KOPT-K1 (cell line): ENCODE results near the gene PTRHD1.
"Not testable (repeated sequence)": the region's sequence is repeated elsewhere in the genome, so short reads cannot be mapped to it uniquely, and the experiment has no call there.

Experiments
- H3K27ac ChIP-seq: fragments of 200-600 bp; sonication (generic); 2 replicates; pipeline ENCODE4 v1.5.1; 2016; ENCODE audit warnings: antibody characterized with exemption, mild to moderate bottlenecking, low read depth, low read length; ENCODE audit not compliant: poor library complexity, severe bottlenecking
- H3K36me3 ChIP-seq: fragments of 200-600 bp; sonication (generic); 2 replicates; pipeline ENCODE4 v1.5.1; 2017; ENCODE audit warnings: antibody characterized with exemption, mild to moderate bottlenecking, low read length, moderate library complexity; ENCODE audit not compliant: insufficient read depth
- H3K9me3 ChIP-seq: fragments of 200-600 bp; sonication (generic); 2 replicates; pipeline ENCODE4 v1.5.1; 2017; ENCODE audit warnings: antibody characterized with exemption, low read length, mild to moderate bottlenecking; ENCODE audit not compliant: insufficient read depth, poor library complexity, severe bottlenecking

Gene PTRHD1

DNA sequence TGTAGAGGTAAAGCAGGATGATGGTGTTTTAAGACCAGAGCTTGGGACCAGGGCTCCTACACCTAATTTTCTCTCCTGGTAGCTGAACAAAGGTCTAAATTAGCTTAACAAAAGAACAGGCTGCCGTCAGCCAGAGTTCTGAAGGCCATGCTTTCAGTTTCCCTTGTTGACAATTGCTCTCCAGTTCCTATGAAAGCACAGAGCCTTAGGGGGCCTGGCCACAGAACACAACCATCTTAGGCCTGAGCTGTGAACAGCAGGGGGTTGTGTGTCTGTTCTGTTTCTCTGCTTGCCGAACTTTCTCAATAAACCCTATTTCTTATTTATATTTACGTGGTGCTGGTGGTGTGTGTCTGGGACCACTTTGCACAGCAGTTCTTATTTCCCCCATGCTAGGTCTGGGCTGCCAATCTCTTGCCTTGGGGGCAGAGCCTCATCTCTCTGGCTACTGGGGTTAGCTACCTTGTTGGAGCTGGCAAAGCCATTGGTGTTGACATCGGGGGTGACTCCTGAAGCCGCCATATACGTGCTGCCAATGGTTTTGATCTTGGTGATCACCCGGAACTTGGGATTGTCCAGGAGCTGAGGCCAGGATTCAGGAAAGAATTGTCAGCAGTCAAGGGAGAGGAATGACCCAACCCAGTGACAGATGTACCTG, 29.0 kb upstream of the PTRHD1 start:
- H3K27ac ChIP-seq = no peak overlapping the region
- peaks cover 99% of the 10 kb centered on the region for H3K36me3 ChIP-seq
- no peaks in the 10 kb centered on the region for H3K9me3 ChIP-seq

- H3K27ac ChIP-seq = no peak overlapping the region
- H3K9me3 ChIP-seq = no peaks in the 10 kb centered on the region
- H3K36me3 ChIP-seq = peaks cover 99% of the 10 kb centered on the region
Observed at GRCh38 chr2:24821433-24821891, 28.3 kb upstream of the PTRHD1 start.

DNA sequence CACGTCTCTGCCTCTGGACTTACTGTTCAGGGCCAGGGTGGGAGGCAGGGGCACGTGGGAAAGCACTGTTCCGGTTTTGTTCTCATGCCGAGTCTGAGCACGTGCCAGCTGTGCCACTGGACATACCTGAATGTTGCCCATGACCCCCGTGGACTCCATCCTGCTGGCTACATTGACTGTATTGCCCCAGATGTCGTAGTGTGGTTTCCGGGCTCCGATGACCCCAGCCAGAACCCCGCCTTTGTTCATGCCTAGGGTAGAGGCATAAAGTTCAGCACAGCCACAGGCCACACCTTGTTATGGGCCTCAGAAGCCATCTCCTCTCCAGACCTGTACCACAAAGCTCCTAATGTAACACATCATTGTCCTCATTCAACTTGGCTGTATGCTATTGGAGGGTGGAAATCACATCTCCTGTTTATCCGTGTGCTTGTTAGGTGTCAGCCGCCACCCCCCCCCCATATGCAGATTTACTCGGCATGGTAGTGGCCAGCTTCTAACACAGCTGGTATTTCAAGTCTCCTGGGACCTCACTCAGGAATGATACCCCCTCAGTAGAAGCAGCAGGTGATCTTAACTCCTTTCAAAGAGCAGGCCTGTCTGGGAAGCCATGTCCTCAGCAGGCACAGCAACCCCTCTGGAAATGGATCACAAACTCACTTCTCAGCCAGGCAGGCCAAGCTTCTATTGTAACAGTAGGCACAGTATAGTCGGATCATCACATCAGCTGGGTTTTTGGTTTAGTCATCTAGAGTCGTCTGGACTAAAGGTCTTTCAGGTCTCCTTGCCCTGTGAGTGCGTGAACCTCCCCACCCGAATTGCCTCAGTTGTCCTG, 27.6 kb upstream of the PTRHD1 start:
- Histone ChIP-seq H3K36me3 (peaks cover 99% of the 10 kb centered on the region), H3K27ac (no peak overlapping the region), H3K9me3 (no peaks in the 10 kb centered on the region)

DNA sequence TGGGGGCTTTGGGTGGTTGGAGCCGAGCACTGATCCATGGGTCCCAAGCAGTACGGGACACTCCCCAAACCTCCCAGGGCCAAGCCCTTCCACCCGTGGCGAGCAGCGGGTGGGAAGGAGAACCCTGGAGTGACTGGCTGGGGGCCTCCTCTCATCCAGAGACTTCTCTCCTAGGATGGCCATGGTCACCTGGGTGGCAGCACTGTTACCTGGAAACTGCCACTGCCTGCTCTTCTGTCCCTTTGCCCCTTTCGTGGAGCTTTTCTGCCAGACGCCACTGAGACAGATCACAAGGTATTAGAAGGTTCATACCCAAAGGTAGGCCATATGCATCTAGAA, 27.0 kb upstream of the PTRHD1 start:
- Histone ChIP-seq H3K9me3 (no peaks in the 10 kb centered on the region), H3K27ac (no peak overlapping the region), H3K36me3 (peaks cover 99% of the 10 kb centered on the region)

GRCh38 chr2:24819442-24820174, 26.4 kb upstream of the PTRHD1 start:
- Histone ChIP-seq H3K9me3 (no peaks in the 10 kb centered on the region), H3K36me3 (peaks cover 99% of the 10 kb centered on the region), H3K27ac (no peak overlapping the region)

- H3K9me3 ChIP-seq = no peaks in the 10 kb centered on the region
- peaks cover 100% of the 10 kb centered on the region for H3K36me3 ChIP-seq
- no peak overlapping the region for H3K27ac ChIP-seq
Observed at GRCh38 chr2:24818721-24819167, 25.6 kb upstream of the PTRHD1 start.

GRCh38 chr2:24816884-24817283, 23.7 kb upstream of the PTRHD1 start:
- H3K27ac ChIP-seq = no peak overlapping the region

DNA sequence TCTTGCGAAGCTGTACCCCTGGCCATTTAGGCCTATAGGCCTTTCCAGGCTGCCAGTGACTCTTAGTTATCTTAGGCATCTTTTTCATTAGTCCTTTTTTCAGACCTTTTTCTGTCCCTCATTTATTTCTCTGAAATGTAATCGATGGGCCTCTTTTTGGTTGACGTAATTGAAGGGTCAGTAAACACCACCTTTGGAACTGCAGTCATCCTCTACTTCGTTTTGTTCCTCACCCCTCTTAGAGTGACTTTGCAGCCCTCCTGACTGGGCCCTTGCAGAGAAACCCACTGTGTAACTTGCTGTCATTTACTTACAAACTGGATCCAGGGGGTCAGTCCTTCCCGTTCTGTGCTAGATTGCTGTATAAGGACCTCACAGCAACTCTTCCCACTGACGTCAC, 23.2 kb upstream of the PTRHD1 start:
- H3K36me3 ChIP-seq = peaks cover 90% of the 10 kb centered on the region
- no peaks in the 10 kb centered on the region for H3K9me3 ChIP-seq
- no peak overlapping the region for H3K27ac ChIP-seq

More at GRCh38 chr2:24816884-24817283, 23.7 kb upstream of the PTRHD1 start:
- Histone ChIP-seq H3K9me3 (no peaks in the 10 kb centered on the region), H3K36me3 (peaks cover 92% of the 10 kb centered on the region)

DNA sequence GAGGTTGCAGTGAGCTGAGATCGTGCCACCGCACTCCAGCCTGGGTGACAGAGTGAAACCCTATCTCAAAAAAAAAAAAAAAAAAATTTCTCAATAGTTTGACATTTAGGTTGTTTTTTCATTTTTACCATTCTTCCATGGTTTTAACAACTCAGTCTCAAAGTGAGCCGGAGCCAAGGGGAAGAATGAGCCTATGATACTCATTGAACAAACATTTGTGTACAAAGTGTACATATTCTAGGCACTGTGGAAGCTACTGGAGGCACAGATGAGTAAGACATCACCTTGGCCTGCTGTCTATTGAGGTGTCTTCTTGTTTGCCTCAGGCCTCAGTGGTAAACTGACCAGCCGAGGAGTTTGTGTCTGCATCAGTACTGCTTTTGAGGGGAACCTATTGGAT, 22.0 kb upstream of the PTRHD1 start:
- H3K36me3 ChIP-seq = peaks cover 87% of the 10 kb centered on the region
- H3K9me3 ChIP-seq = no peaks in the 10 kb centered on the region
- no peak overlapping the region for H3K27ac ChIP-seq

- H3K36me3 ChIP-seq = peaks cover 85% of the 10 kb centered on the region
Observed at GRCh38 chr2:24814516-24814915, 21.3 kb upstream of the PTRHD1 start.

GRCh38 chr2:24813691-24814137, 20.5 kb upstream of the PTRHD1 start:
- Histone ChIP-seq H3K27ac (no peak overlapping the region), H3K36me3 (peaks cover 85% of the 10 kb centered on the region), H3K9me3 (no peaks in the 10 kb centered on the region)

More at GRCh38 chr2:24814516-24814915, 21.3 kb upstream of the PTRHD1 start:
- Histone ChIP-seq H3K27ac (no peak overlapping the region), H3K9me3 (no peaks in the 10 kb centered on the region)

- H3K27ac ChIP-seq = no peak overlapping the region
- peaks cover 84% of the 10 kb centered on the region for H3K36me3 ChIP-seq
- no peaks in the 10 kb centered on the region for H3K9me3 ChIP-seq
Observed at GRCh38 chr2:24809316-24810007, 16.3 kb upstream of the PTRHD1 start.

- H3K9me3 ChIP-seq = no peaks in the 10 kb centered on the region
- peaks cover 67% of the 10 kb centered on the region for H3K36me3 ChIP-seq
- no peak overlapping the region for H3K27ac ChIP-seq
Observed at GRCh38 chr2:24806661-24807036, 13.5 kb upstream of the PTRHD1 start.

- H3K27ac ChIP-seq, H3K9me3 ChIP-seq: not testable (repeated sequence)
- peaks cover 65% of the 10 kb centered on the region for H3K36me3 ChIP-seq
Observed at GRCh38 chr2:24805811-24806660, 12.8 kb upstream of the PTRHD1 start.
